ENCODE measurements around the gene PBRM1. TPM values are rescaled to one million over a fixed set of nuclear protein-coding genes. Genes with fewer than 3 reads are reported as not detected.
A peak's percentile ranks its signal among the peaks of the same experiment; 100 is the strongest.

Gene PBRM1
- total and polyA plus RNA-seq, 2 experiments from 2014 or later = 50.9 to 77.4 TPM

- Histone ChIP-seq H2AFZ (no peak overlapping the region), H3K27ac (no peak overlapping the region), H3K9me3 (ENCODE audit: low read depth) (no peaks in the 10 kb centered on the region), H3K4me3 (no peak overlapping the region), H3K27me3 (no peaks in the 10 kb centered on the region), H4K20me1 (ENCODE audit: insufficient read depth, poor library complexity, severe bottlenecking) (no peaks in the 10 kb centered on the region), H3K79me2 (no peaks in the 10 kb centered on the region), H3K36me3 (replicated peaks; ENCODE audit: insufficient read depth, low read depth) (no peaks in the 10 kb centered on the region), H3K4me2 (no peak overlapping the region), H3K4me1 (ENCODE audit: insufficient read depth) (peaks cover 5% of the 10 kb centered on the region), H3K9me2 (replicated peaks; ENCODE audit: insufficient read depth) (no peaks in the 10 kb centered on the region)
- WGBS (ENCODE audit: low lambda C conversion rate, missing lambda C conversion rate) = 92% methylated on average over 11 of the region's 11 CpGs
- no peak for DNase-seq (ENCODE audit: low spot score)
- no peak for TF ChIP-seq EZH2 (IDR thresholded peaks at IDR 0.05; ENCODE audit: borderline replicate concordance)
- no peak for TF ChIP-seq EZH2phosphoT487 (IDR thresholded peaks at IDR 0.05; ENCODE audit: low read depth, severe bottlenecking, unreplicated experiment)
- TF ChIP-seq CTCF (IDR thresholded peaks at IDR 0.05; ENCODE audit: poor library complexity) = no peak
These were observed 183.7 kb downstream of the PBRM1 start for GRCh38 chr3:52502001-52502400.

GRCh38 chr3:52501046-52501445 is 184.7 kb downstream of the PBRM1 start:
- H3K79me2 ChIP-seq = no peaks in the 10 kb centered on the region
- no peaks in the 10 kb centered on the region for H3K27me3 ChIP-seq
- DNase-seq (ENCODE audit: low spot score) = no peak
- H2AFZ ChIP-seq = no peak overlapping the region
- no peaks in the 10 kb centered on the region for H4K20me1 ChIP-seq (ENCODE audit: insufficient read depth, poor library complexity, severe bottlenecking)
- H3K9me3 ChIP-seq (ENCODE audit: low read depth) = no peaks in the 10 kb centered on the region
- no peak for TF ChIP-seq CTCF (IDR thresholded peaks at IDR 0.05; ENCODE audit: poor library complexity)
- no peak for TF ChIP-seq EZH2phosphoT487 (IDR thresholded peaks at IDR 0.05; ENCODE audit: low read depth, severe bottlenecking, unreplicated experiment)
- TF ChIP-seq EZH2 (IDR thresholded peaks at IDR 0.05; ENCODE audit: borderline replicate concordance) = no peak
- H3K4me1 ChIP-seq (ENCODE audit: insufficient read depth) = no peaks in the 10 kb centered on the region
- H3K4me2 ChIP-seq = no peak overlapping the region
- H3K27ac ChIP-seq = no peak overlapping the region
- H3K9me2 ChIP-seq (replicated peaks; ENCODE audit: insufficient read depth) = no peaks in the 10 kb centered on the region
- no peak overlapping the region for H3K4me3 ChIP-seq
- 91% methylated on average over 11 of the region's 11 CpGs for WGBS (ENCODE audit: low lambda C conversion rate, missing lambda C conversion rate)
- H3K36me3 ChIP-seq (replicated peaks; ENCODE audit: insufficient read depth, low read depth) = no peaks in the 10 kb centered on the region

- TF ChIP-seq CTCF (IDR thresholded peaks at IDR 0.05; ENCODE audit: poor library complexity) = no peak
- TF ChIP-seq EZH2 (IDR thresholded peaks at IDR 0.05; ENCODE audit: borderline replicate concordance) = no peak
- no peak for TF ChIP-seq EZH2phosphoT487 (IDR thresholded peaks at IDR 0.05; ENCODE audit: low read depth, severe bottlenecking, unreplicated experiment)
- Histone ChIP-seq H3K27me3 (no peaks in the 10 kb centered on the region), H3K9me2 (replicated peaks; ENCODE audit: insufficient read depth) (no peaks in the 10 kb centered on the region), H3K4me3 (no peak overlapping the region), H4K20me1 (ENCODE audit: insufficient read depth, poor library complexity, severe bottlenecking) (no peaks in the 10 kb centered on the region), H3K36me3 (replicated peaks; ENCODE audit: insufficient read depth, low read depth) (no peaks in the 10 kb centered on the region), H3K9me3 (ENCODE audit: low read depth) (no peaks in the 10 kb centered on the region), H2AFZ (no peak overlapping the region), H3K4me2 (no peak overlapping the region), H3K79me2 (no peaks in the 10 kb centered on the region), H3K27ac (peak overlapping the region; percentile 57), H3K4me1 (ENCODE audit: insufficient read depth) (no peaks in the 10 kb centered on the region)
- WGBS (ENCODE audit: low lambda C conversion rate, missing lambda C conversion rate) = 87% methylated on average over 24 of the region's 24 CpGs
- DNase-seq (ENCODE audit: low spot score) = peak; percentile 47
These were observed 187.3 kb downstream of the PBRM1 start for GRCh38 chr3:52498137-52499054.
